HL-60/S4 treated with phorbol 12-myristate 13-acetate at 8.2 ng/mL for 4 days and 3 days (cell line): ENCODE measurements around the gene TTN.
"Not testable (repeated sequence)": the region's sequence is repeated elsewhere in the genome, so short reads cannot be mapped to it uniquely, and the experiment has no call there.

ENCODE experiments used
- in situ Hi-C: fragments of 300-500 bp; cut with MboI; formaldehyde crosslinking; loops from 2 replicates; pipeline ENCODE4 v1.15.0; 2022; ENCODE audit warnings: low sequenced_read_pairs

Gene TTN

GRCh38 chr2:178676046-178676445, 131.2 kb downstream of the TTN start:
- in situ Hi-C loops = no loop called here

- in situ Hi-C loops = no loop called here
Observed at GRCh38 chr2:178674122-178674521, 133.1 kb downstream of the TTN start.

GRCh38 chr2:178666458-178666857, 140.8 kb downstream of the TTN start:
- in situ Hi-C loops = no loop called here

- in situ Hi-C loops = not testable (repeated sequence)
Observed at GRCh38 chr2:178658480-178658879, 148.7 kb downstream of the TTN start.

- in situ Hi-C loops = no loop called here
Observed at GRCh38 chr2:178650554-178650953, 156.7 kb downstream of the TTN start.

- in situ Hi-C loops = no loop called here
Observed at GRCh38 chr2:178644919-178645318, 162.3 kb downstream of the TTN start.

GRCh38 chr2:178641498-178641897, 165.7 kb downstream of the TTN start:
- in situ Hi-C loops = no loop called here

GRCh38 chr2:178635897-178636296, 171.3 kb downstream of the TTN start:
- in situ Hi-C loops = no loop called here

GRCh38 chr2:178632729-178633128, 174.5 kb downstream of the TTN start:
- in situ Hi-C loops = no loop called here

- in situ Hi-C loops = no loop called here
Observed at GRCh38 chr2:178630581-178630980, 176.6 kb downstream of the TTN start.

- in situ Hi-C loops = no loop called here
Observed at GRCh38 chr2:178629463-178629862, 177.8 kb downstream of the TTN start.

GRCh38 chr2:178628605-178629004, 178.6 kb downstream of the TTN start:
- in situ Hi-C loops = no loop called here

- in situ Hi-C loops = no loop called here
Observed at GRCh38 chr2:178627401-178627800, 179.8 kb downstream of the TTN start.

- in situ Hi-C loops = no loop called here
Observed at GRCh38 chr2:178615969-178616368, 191.3 kb downstream of the TTN start.

GRCh38 chr2:178602901-178603300, 204.3 kb downstream of the TTN start:
- in situ Hi-C loops = no loop called here

- in situ Hi-C loops = no loop called here
Observed at GRCh38 chr2:178592655-178593054, 214.6 kb downstream of the TTN start.

- in situ Hi-C loops = no loop called here
Observed at GRCh38 chr2:178589335-178589734, 217.9 kb downstream of the TTN start.

GRCh38 chr2:178584666-178585065, 222.6 kb downstream of the TTN start:
- in situ Hi-C loops = no loop called here

GRCh38 chr2:178579006-178579405, 228.2 kb downstream of the TTN start:
- in situ Hi-C loops = no loop called here

GRCh38 chr2:178574789-178575188, 232.4 kb downstream of the TTN start:
- in situ Hi-C loops = no loop called here

GRCh38 chr2:178568227-178568626, 239.0 kb downstream of the TTN start:
- in situ Hi-C loops = no loop called here

- in situ Hi-C loops = no loop called here
Observed at GRCh38 chr2:178553047-178553446, 254.2 kb downstream of the TTN start.

GRCh38 chr2:178550352-178550751, 256.9 kb downstream of the TTN start:
- in situ Hi-C loops = no loop called here

GRCh38 chr2:178542569-178542968, 264.7 kb downstream of the TTN start:
- in situ Hi-C loops = no loop called here
